GM12874 (cell line): Measurements from ENCODE around the gene HDAC4.

Source experiments
- TF ChIP-seq, protein P1 (sequence below): IDR thresholded peaks from 2 replicates; pipeline ENCODE4 v1.5.1; 2011; ENCODE audit warnings: low read depth, mild to moderate bottlenecking, control low read depth, low read length, moderate library complexity; ENCODE audit not compliant: insufficient read depth

The HDAC4 gene

DNA sequence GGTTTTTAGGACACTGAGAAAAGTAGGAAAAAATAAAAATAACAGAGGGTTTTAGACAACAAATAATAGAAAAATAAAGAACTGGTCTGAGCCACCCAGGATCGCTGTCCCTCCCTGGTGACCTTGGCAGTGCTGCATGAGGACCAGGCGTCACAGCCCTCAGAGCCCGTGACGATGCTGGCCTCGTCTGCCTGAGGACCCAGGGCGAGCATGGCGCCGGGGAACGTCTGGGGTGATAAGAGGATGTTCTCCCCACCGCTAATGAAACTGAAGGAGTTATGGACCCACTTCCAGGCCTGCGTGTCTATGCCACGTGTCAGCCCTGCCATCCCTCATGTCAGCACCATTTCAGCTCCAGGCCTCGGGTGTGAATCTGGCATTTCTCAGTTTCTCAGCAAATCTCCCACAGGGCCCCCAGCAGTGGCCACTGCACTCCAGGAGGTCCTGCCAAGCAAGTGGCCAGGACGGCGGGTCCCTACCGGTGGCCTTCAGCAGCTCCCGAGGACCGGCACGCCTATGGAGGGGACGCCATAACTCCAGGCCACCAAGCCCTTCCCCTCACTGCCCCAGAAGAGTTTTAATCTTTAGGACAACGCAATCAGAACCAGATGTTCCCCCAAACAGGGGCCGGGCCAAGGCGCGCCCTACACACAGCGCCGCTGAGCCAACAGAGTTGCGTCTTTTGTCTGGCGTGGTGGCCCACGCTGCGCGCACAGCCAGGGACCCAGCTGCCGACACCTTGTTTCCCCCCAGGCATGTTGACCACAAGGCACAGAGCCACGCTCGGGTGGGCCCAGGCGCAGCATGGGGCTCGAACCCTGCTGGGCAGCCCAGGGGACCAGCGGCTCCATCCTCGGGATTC is 373.2 kb downstream of the HDAC4 start:
- TF ChIP-seq, protein P1, sequence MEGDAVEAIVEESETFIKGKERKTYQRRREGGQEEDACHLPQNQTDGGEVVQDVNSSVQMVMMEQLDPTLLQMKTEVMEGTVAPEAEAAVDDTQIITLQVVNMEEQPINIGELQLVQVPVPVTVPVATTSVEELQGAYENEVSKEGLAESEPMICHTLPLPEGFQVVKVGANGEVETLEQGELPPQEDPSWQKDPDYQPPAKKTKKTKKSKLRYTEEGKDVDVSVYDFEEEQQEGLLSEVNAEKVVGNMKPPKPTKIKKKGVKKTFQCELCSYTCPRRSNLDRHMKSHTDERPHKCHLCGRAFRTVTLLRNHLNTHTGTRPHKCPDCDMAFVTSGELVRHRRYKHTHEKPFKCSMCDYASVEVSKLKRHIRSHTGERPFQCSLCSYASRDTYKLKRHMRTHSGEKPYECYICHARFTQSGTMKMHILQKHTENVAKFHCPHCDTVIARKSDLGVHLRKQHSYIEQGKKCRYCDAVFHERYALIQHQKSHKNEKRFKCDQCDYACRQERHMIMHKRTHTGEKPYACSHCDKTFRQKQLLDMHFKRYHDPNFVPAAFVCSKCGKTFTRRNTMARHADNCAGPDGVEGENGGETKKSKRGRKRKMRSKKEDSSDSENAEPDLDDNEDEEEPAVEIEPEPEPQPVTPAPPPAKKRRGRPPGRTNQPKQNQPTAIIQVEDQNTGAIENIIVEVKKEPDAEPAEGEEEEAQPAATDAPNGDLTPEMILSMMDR: no peak

- TF ChIP-seq, protein P1: no peak
Observed at GRCh38 chr2:239026711-239027361, 374.0 kb downstream of the HDAC4 start.

DNA sequence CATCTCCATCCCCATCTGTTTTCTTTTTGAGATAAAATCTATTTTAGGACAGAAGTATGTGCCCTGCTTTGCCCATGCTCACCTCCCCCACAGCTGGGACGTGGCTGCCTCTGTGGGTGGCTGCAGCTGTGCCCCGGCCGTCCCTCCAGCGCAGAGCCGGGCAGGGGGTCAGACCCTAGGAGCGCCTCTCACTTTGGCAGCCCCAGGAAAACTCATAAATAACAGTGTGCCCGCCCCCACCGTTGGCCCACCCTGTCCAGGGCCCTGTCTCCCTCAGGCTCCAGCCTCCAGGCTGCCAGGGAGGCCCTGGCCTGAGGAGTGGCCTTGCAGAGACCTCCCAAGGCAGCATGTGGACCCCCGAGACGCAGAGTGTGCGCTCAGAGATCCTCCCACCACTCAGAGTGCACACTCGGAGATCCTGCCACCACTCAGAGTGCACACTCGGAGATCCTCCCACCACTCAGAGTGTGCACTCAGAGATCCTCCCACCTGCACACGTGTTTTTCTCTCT is 374.8 kb downstream of the HDAC4 start:
- TF ChIP-seq, protein P1: no peak

DNA sequence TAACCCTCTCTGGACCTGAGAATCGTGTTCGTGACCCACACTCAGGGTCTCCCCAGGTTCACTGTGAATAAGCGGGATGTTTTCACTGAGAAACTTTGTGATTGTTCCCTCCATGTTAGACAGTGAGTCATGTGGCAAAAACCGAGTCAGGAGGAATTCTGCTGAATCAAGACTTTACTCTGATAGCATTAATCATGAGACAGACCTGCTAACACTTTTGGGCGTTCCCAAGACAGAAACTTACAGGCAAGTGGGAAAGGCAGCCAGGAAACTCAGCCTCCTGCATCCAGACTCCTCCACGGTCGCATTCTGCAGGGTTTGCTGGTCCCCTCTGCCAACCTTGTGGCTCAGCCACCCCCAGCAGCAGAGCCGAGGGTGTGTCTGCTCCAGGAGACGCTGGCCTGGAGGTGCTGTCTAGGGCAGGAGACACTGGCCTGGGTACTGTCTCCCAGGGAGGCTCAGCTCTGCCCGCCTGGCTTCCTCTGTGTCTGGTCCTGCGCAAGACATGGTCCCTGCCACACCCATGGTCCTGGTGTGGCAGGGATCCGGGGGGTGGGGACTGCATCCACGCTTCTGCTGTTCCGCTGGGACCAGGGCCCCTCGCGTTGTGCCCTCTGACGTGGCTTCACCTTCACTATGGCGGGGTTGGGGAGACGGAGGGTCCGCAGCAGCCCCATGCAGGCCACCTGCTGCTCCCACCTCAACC is 375.6 kb downstream of the HDAC4 start:
- TF ChIP-seq, protein P1: no peak

DNA sequence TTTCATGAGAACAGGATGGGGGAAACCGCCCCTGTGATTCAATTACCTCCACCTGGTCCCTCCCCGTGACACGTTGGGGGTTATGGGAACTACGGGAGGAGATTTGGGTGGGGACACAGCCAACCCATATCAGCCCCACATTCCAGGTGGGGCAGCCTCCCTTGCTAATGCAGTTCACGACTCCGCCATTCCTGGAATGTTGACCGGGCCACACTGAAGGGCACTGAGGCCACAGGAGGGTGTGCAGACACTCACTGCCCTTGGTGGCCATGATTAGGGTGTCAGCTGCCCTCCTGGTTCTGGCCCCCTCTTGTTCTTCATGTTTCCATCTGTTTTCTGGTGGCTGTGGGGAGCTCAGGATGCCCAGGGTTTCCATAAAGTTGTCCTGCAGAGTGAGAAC is 376.6 kb downstream of the HDAC4 start:
- TF ChIP-seq, protein P1: no peak

- TF ChIP-seq, protein P1: no peak
Observed at GRCh38 chr2:239022437-239023260, 378.2 kb downstream of the HDAC4 start.
